ENCODE results near the gene CTAG1A.
"Not testable (repeated sequence)": the region's sequence is repeated elsewhere in the genome, so short reads cannot be mapped to it uniquely, and the experiment has no call there.

The CTAG1A gene

GRCh38 chrX:154573061-154573460, 11.9 kb upstream of the CTAG1A start:
- DNase-seq (ENCODE audit: low read depth): not testable (repeated sequence)

GRCh38 chrX:154575076-154575475, 9.9 kb upstream of the CTAG1A start:
- not testable (repeated sequence) for DNase-seq (ENCODE audit: low read depth)

GRCh38 chrX:154582994-154583393, 1.9 kb upstream of the CTAG1A start:
- not testable (repeated sequence) for DNase-seq (ENCODE audit: low read depth)

GRCh38 chrX:154590415-154590814, 5.5 kb downstream of the CTAG1A start:
- DNase-seq (ENCODE audit: low read depth): not testable (repeated sequence)

- DNase-seq (ENCODE audit: low read depth): no peak
Measured at GRCh38 chrX:154592505-154592904, 7.6 kb downstream of the CTAG1A start.

GRCh38 chrX:154593201-154593600, 8.3 kb downstream of the CTAG1A start:
- DNase-seq (ENCODE audit: low read depth): no peak

GRCh38 chrX:154594491-154594890, 9.6 kb downstream of the CTAG1A start:
- no peak for DNase-seq (ENCODE audit: low read depth)

GRCh38 chrX:154595559-154596249, 10.8 kb downstream of the CTAG1A start:
- no peak for DNase-seq (ENCODE audit: low read depth)

- DNase-seq (ENCODE audit: low read depth): no peak
Measured at GRCh38 chrX:154596290-154596929, 11.5 kb downstream of the CTAG1A start.

GRCh38 chrX:154597221-154597620, 12.3 kb downstream of the CTAG1A start:
- DNase-seq (ENCODE audit: low read depth): no peak

- DNase-seq (ENCODE audit: low read depth): no peak
Measured at GRCh38 chrX:154598656-154599055, 13.7 kb downstream of the CTAG1A start.

GRCh38 chrX:154599531-154599930, 14.6 kb downstream of the CTAG1A start:
- DNase-seq (ENCODE audit: low read depth): no peak

- DNase-seq (ENCODE audit: low read depth): no peak
Measured at GRCh38 chrX:154600759-154601374, 15.9 kb downstream of the CTAG1A start.

GRCh38 chrX:154602226-154602625, 17.3 kb downstream of the CTAG1A start:
- DNase-seq (ENCODE audit: low read depth): no peak

GRCh38 chrX:154602766-154603437, 18.0 kb downstream of the CTAG1A start:
- DNase-seq (ENCODE audit: low read depth): no peak

- DNase-seq (ENCODE audit: low read depth): no peak
Measured at GRCh38 chrX:154603438-154604430, 18.8 kb downstream of the CTAG1A start.

- DNase-seq (ENCODE audit: low read depth): no peak
Measured at GRCh38 chrX:154605566-154605965, 20.6 kb downstream of the CTAG1A start.

- no peak for DNase-seq (ENCODE audit: low read depth)
Measured at GRCh38 chrX:154607370-154607769, 22.4 kb downstream of the CTAG1A start.

GRCh38 chrX:154607976-154608375, 23.0 kb downstream of the CTAG1A start:
- DNase-seq (ENCODE audit: low read depth): not testable (repeated sequence)

GRCh38 chrX:154608823-154609222, 23.9 kb downstream of the CTAG1A start:
- not testable (repeated sequence) for DNase-seq (ENCODE audit: low read depth)

- DNase-seq (ENCODE audit: low read depth): not testable (repeated sequence)
Measured at GRCh38 chrX:154611146-154611545, 26.2 kb downstream of the CTAG1A start.
